ENCODE data around the gene PSMF1. TPM values are rescaled to one million over a fixed set of nuclear protein-coding genes. Genes with fewer than 3 reads are reported as not detected.

PSMF1 gene
- total RNA-seq, 1 experiment from 2014 or later = 90.8 TPM

DNA sequence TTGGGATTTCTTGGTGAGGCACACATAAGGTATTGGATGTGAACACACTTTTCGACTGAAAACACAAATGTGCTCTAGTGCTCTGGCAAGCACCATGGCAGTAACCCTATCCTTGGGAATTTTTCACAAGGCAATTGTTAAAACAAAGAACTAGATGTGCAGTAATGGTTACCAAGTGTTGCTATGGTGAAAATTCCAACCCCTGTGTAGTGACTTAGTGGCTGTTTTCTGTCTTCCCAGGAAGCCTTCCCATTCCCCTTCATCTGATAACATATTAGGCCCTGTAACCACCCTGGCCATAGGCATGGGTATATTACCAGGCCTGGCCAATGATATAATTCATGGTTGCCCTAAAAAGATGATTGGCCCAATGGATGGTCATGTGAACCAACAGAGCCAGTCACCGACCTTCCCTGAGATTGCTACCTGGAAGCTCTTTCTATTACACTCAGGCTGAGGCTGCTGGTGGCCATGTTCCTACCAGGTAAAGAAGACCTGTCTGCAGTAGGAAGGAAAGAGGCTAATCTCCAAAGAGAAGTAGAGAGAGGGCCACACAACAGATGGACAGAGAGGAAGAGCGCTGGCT, 89.0 kb downstream of the PSMF1 start:
- Histone ChIP-seq H3K27ac (ENCODE audit: insufficient read length, low read depth, low read length) (no peak overlapping the region), H2AFZ (ENCODE audit: low read length) (no peak overlapping the region), H3K14ac (ENCODE audit: insufficient read depth, low read length) (no peak overlapping the region), H3K79me2 (ENCODE audit: insufficient read depth, low read length) (no peaks in the 10 kb centered on the region), H4K91ac (ENCODE audit: insufficient read length, low read depth, low read length) (no peak overlapping the region), H2AK5ac (ENCODE audit: insufficient read length, low read length) (no peak overlapping the region), H3K18ac (ENCODE audit: insufficient read length, low read depth, low read length) (no peak overlapping the region), H3K79me1 (ENCODE audit: insufficient read depth, low read depth, low read length, poor library complexity, severe bottlenecking) (no peaks in the 10 kb centered on the region), H3K23me2 (ENCODE audit: insufficient read length, low read depth, low read length, poor library complexity, severe bottlenecking) (no peaks in the 10 kb centered on the region), H2BK5ac (ENCODE audit: insufficient read length, low read length) (no peak overlapping the region), H2BK120ac (ENCODE audit: low read depth, low read length, poor library complexity, severe bottlenecking) (no peak overlapping the region), H3K9me3 (ENCODE audit: control insufficient read depth, low read depth, low read length) (no peaks in the 10 kb centered on the region), H3K56ac (ENCODE audit: insufficient read length, low read depth, low read length) (no peak overlapping the region), H3K23ac (ENCODE audit: insufficient read length, low read depth, low read length) (no peak overlapping the region), H3K4ac (ENCODE audit: low read depth, low read length) (no peak overlapping the region), H2BK12ac (ENCODE audit: insufficient read length, low read depth, low read length) (no peak overlapping the region), H3K4me1 (ENCODE audit: insufficient read depth, low read length) (no peaks in the 10 kb centered on the region), H4K8ac (replicated peaks; ENCODE audit: insufficient read length, low read depth, low read length) (no peak overlapping the region), H3K27me3 (ENCODE audit: insufficient read depth, low read length) (no peaks in the 10 kb centered on the region), H4K5ac (ENCODE audit: insufficient read length, low read depth, low read length) (no peak overlapping the region), H3K9ac (ENCODE audit: extremely low read depth, insufficient read length, low read length) (no peak overlapping the region), H2BK20ac (ENCODE audit: low read depth, low read length, poor library complexity, severe bottlenecking) (no peak overlapping the region), H4K20me1 (ENCODE audit: control insufficient read depth, insufficient read depth, insufficient read length) (no peaks in the 10 kb centered on the region), H3T11ph (ENCODE audit: low read length) (no peak overlapping the region), H2BK15ac (ENCODE audit: low read depth, low read length) (no peak overlapping the region), H3K4me2 (ENCODE audit: insufficient read depth, insufficient read length, low read length) (no peak overlapping the region)
- H3K4me1 Mint-ChIP-seq = peaks cover 5 to 8% of the 10 kb centered on the region in 2 experiments
- TF ChIP-seq, protein P1, sequence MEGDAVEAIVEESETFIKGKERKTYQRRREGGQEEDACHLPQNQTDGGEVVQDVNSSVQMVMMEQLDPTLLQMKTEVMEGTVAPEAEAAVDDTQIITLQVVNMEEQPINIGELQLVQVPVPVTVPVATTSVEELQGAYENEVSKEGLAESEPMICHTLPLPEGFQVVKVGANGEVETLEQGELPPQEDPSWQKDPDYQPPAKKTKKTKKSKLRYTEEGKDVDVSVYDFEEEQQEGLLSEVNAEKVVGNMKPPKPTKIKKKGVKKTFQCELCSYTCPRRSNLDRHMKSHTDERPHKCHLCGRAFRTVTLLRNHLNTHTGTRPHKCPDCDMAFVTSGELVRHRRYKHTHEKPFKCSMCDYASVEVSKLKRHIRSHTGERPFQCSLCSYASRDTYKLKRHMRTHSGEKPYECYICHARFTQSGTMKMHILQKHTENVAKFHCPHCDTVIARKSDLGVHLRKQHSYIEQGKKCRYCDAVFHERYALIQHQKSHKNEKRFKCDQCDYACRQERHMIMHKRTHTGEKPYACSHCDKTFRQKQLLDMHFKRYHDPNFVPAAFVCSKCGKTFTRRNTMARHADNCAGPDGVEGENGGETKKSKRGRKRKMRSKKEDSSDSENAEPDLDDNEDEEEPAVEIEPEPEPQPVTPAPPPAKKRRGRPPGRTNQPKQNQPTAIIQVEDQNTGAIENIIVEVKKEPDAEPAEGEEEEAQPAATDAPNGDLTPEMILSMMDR (conservative IDR thresholded peaks at IDR 0.05) = no peak
- H3K27me3 Mint-ChIP-seq (ENCODE audit: low read depth) = peaks cover 38% of the 10 kb centered on the region
- H3K36me3 Mint-ChIP-seq (ENCODE audit: insufficient read depth in 1 of 3, low read depth in 3 of 3) = no peaks in the 10 kb centered on the region
- H3K27ac Mint-ChIP-seq = no peak overlapping the region
- no CpG with 5 or more reads among the region's 3 CpGs for WGBS (ENCODE audit: extremely low coverage, insufficient read length, low lambda C conversion rate)
- H3K4me3 Mint-ChIP-seq = no peak overlapping the region
- DNase-seq = no peak
- H3K9me3 Mint-ChIP-seq = no peaks in the 10 kb centered on the region
